MM.1S (cell line): ENCODE measurements around the gene SGCG.
"Not testable (repeated sequence)": the region's sequence is repeated elsewhere in the genome, so short reads cannot be mapped to it uniquely, and the experiment has no call there.

Experiments used
- DNase-seq: peaks from one replicate; pipeline ENCODE4 v3.0.0-alpha.2; 2015
- H2AFZ ChIP-seq: fragments of 300-600 bp; sonication (generic); 2 replicates; pipeline ENCODE4 v1.6.0; 2016; ENCODE audit warnings: antibody characterized with exemption, low read length
- H3F3A ChIP-seq: fragments of 300-600 bp; sonication (generic); 2 replicates; pipeline ENCODE4 v1.6.1; 2016; ENCODE audit warnings: mild to moderate bottlenecking, antibody characterized with exemption, low read length, moderate library complexity, mixed read lengths; ENCODE audit not compliant: insufficient read depth
- H3K27ac ChIP-seq: fragments of 300-600 bp; sonication (generic); 2 replicates; pipeline ENCODE4 v1.5.1; 2016; ENCODE audit warnings: mild to moderate bottlenecking, low read length
- H3K27me3 ChIP-seq: fragments of 300-600 bp; sonication (generic); replicated peaks from 2 replicates; pipeline ENCODE4 v1.6.0; 2016; ENCODE audit warnings: low read length; ENCODE audit not compliant: insufficient read depth
- H3K36me3 ChIP-seq: fragments of 300-600 bp; sonication (generic); replicated peaks from 2 replicates; pipeline ENCODE4 v1.6.1; 2016; ENCODE audit warnings: mild to moderate bottlenecking, low read length, mixed read lengths; ENCODE audit not compliant: insufficient read depth
- H3K4me1 ChIP-seq: fragments of 300-600 bp; sonication (generic); 2 replicates; pipeline ENCODE4 v1.6.1; 2016; ENCODE audit warnings: low read length, mixed read lengths
- H3K4me2 ChIP-seq: fragments of 300-600 bp; sonication (generic); 2 replicates; pipeline ENCODE4 v1.6.0; 2016; ENCODE audit warnings: low read depth, low read length
- H3K4me3 ChIP-seq: fragments of 300-600 bp; sonication (generic); 2 replicates; pipeline ENCODE4 v1.5.1; 2016; ENCODE audit warnings: low read length, mixed read lengths
- H3K79me2 ChIP-seq: fragments of 300-600 bp; sonication (generic); 2 replicates; pipeline ENCODE4 v1.6.1; 2016; ENCODE audit warnings: mixed run types, low read length, mixed read lengths
- H3K9ac ChIP-seq: fragments of 300-600 bp; sonication (generic); 2 replicates; pipeline ENCODE4 v1.6.1; 2016; ENCODE audit warnings: low read length, mixed read lengths
- H3K9me2 ChIP-seq: fragments of 300-600 bp; sonication (generic); replicated peaks from 2 replicates; pipeline ENCODE4 v1.6.1; 2016; ENCODE audit warnings: mild to moderate bottlenecking, low read length, mixed read lengths; ENCODE audit not compliant: insufficient read depth
- H3K9me3 ChIP-seq: fragments of 300-600 bp; sonication (generic); replicated peaks from 2 replicates; pipeline ENCODE4 v1.6.1; 2016; ENCODE audit warnings: mild to moderate bottlenecking, low read length, mixed read lengths; ENCODE audit not compliant: insufficient read depth
- H4K20me1 ChIP-seq: fragments of 300-600 bp; sonication (generic); 2 replicates; pipeline ENCODE4 v1.6.1; 2016; ENCODE audit warnings: mild to moderate bottlenecking, low read length, moderate library complexity, mixed read lengths; ENCODE audit not compliant: insufficient read depth
- CTCF ChIP-seq: fragments of 300-600 bp; sonication (generic); IDR thresholded peaks from 2 replicates; pipeline ENCODE4 v1.5.1; 2016; ENCODE audit warnings: antibody characterized with exemption, low read length, mixed read lengths
- EZH2 ChIP-seq: fragments of 300-600 bp; sonication (generic); optimal IDR thresholded peaks from 2 replicates; pipeline ENCODE3; 2017; ENCODE audit warnings: low read depth, mild to moderate bottlenecking, antibody characterized with exemption, low read length, mixed read lengths
- EZH2phosphoT487 ChIP-seq: fragments of 300-600 bp; sonication (generic); IDR thresholded peaks from 2 replicates; pipeline ENCODE4 v1.6.1; 2018; ENCODE audit warnings: antibody characterized with exemption, low read length

SGCG gene

GRCh38 chr13:23235994-23236393 is 55.2 kb downstream of the SGCG start:
- Histone ChIP-seq H3K4me3 (no peak overlapping the region), H3K79me2 (no peaks in the 10 kb centered on the region), H3K36me3 (no peaks in the 10 kb centered on the region), H3K9me2 (no peaks in the 10 kb centered on the region), H3K9me3 (no peaks in the 10 kb centered on the region), H3F3A (no peaks in the 10 kb centered on the region), H3K27me3 (no peaks in the 10 kb centered on the region), H3K9ac (no peak overlapping the region), H3K4me1 (no peaks in the 10 kb centered on the region), H3K27ac (no peak overlapping the region), H2AFZ (no peak overlapping the region), H4K20me1 (no peaks in the 10 kb centered on the region), H3K4me2 (no peak overlapping the region)
- no peak for DNase-seq
- TF ChIP-seq CTCF = no peak
- no peak for TF ChIP-seq EZH2phosphoT487
- no peak for TF ChIP-seq EZH2

GRCh38 chr13:23243066-23243465 is 62.3 kb downstream of the SGCG start:
- Histone ChIP-seq H3K4me3 (no peak overlapping the region), H3K36me3 (no peaks in the 10 kb centered on the region), H3K9ac (no peak overlapping the region), H4K20me1 (no peaks in the 10 kb centered on the region), H3K4me1 (no peaks in the 10 kb centered on the region), H3K27ac (no peak overlapping the region), H3K9me3 (no peaks in the 10 kb centered on the region), H3F3A (no peaks in the 10 kb centered on the region), H3K4me2 (no peak overlapping the region), H3K79me2 (no peaks in the 10 kb centered on the region), H3K9me2 (no peaks in the 10 kb centered on the region), H2AFZ (no peak overlapping the region), H3K27me3 (no peaks in the 10 kb centered on the region)
- no peak for DNase-seq
- TF ChIP-seq EZH2 (no peak), CTCF (no peak), EZH2phosphoT487 (no peak)

- H3K36me3 ChIP-seq, H3F3A ChIP-seq, H3K27me3 ChIP-seq, DNase-seq, H2AFZ ChIP-seq, H4K20me1 ChIP-seq, H3K9me2 ChIP-seq, H3K4me2 ChIP-seq, H3K79me2 ChIP-seq, H3K4me3 ChIP-seq, H3K4me1 ChIP-seq, H3K27ac ChIP-seq, H3K9me3 ChIP-seq, H3K9ac ChIP-seq: not testable (repeated sequence)
Measured at GRCh38 chr13:23248410-23248809, 67.6 kb downstream of the SGCG start.

GRCh38 chr13:23254506-23254905 is 73.7 kb downstream of the SGCG start:
- H3F3A ChIP-seq = no peaks in the 10 kb centered on the region
- no peaks in the 10 kb centered on the region for H4K20me1 ChIP-seq
- H3K79me2 ChIP-seq = no peaks in the 10 kb centered on the region
- H3K4me2 ChIP-seq = no peak overlapping the region
- DNase-seq = no peak
- no peaks in the 10 kb centered on the region for H3K4me1 ChIP-seq
- no peak overlapping the region for H3K27ac ChIP-seq
- H3K9ac ChIP-seq = no peak overlapping the region
- no peaks in the 10 kb centered on the region for H3K9me3 ChIP-seq
- H3K27me3 ChIP-seq = no peaks in the 10 kb centered on the region
- H3K36me3 ChIP-seq = no peaks in the 10 kb centered on the region
- no peak overlapping the region for H2AFZ ChIP-seq
- H3K9me2 ChIP-seq = no peaks in the 10 kb centered on the region
- H3K4me3 ChIP-seq = no peak overlapping the region
- TF ChIP-seq CTCF (no peak), EZH2 (no peak), EZH2phosphoT487 (no peak)
